AG09309 (cell line): ENCODE results near the gene MCM3AP.

ENCODE experiments used
- DNase-seq: peaks from one replicate; pipeline ENCODE4 v3.0.0-alpha.2; 2010; ENCODE audit warnings: low read depth
- H3K4me3 ChIP-seq: 2 replicates; pipeline ENCODE4 v1.5.1; 2011; ENCODE audit warnings: mild to moderate bottlenecking, low read depth, low read length, moderate library complexity; ENCODE audit not compliant: control insufficient read depth
- CTCF ChIP-seq: IDR thresholded peaks from 2 replicates; pipeline ENCODE4 v1.5.1; 2011; ENCODE audit warnings: mild to moderate bottlenecking, low read depth, low read length, inconsistent platforms; ENCODE audit not compliant: insufficient read depth, control insufficient read depth; ENCODE audit errors: missing control alignments

MCM3AP gene

GRCh38 chr21:46188226-46189212 lies 96.9 kb downstream of the MCM3AP start:
- no peak for DNase-seq
- TF ChIP-seq CTCF, result no peak
- H3K4me3 ChIP-seq, result no peak overlapping the region

GRCh38 chr21:46187814-46188213 lies 97.6 kb downstream of the MCM3AP start:
- TF ChIP-seq CTCF, result no peak
- no peak overlapping the region for H3K4me3 ChIP-seq
- DNase-seq, result no peak

- no peak overlapping the region for H3K4me3 ChIP-seq
- TF ChIP-seq CTCF, result no peak
- no peak for DNase-seq
These were observed 98.2 kb downstream of the MCM3AP start for GRCh38 chr21:46187261-46187660.

GRCh38 chr21:46185716-46186115 lies 99.7 kb downstream of the MCM3AP start:
- no peak overlapping the region for H3K4me3 ChIP-seq
- no peak for TF ChIP-seq CTCF
- no peak for DNase-seq
